HL-60 (cell line): Measurements from ENCODE around the gene CAMK1D.
"Not testable (repeated sequence)": the region's sequence is repeated elsewhere in the genome, so short reads cannot be mapped to it uniquely, and the experiment has no call there.

Experiments
- DNase-seq, 2 experiments: peaks; one replicate each; pipeline ENCODE4 v3.0.0-alpha.2; 2010 to 2020; ENCODE audit warnings: low read depth in 1 of 2, low spot score in 1 of 2
- H3K27ac ChIP-seq: fragments of 250-450 bp; sonication (Bioruptor Pico); replicated peaks from 2 replicates; pipeline ENCODE4 v1.5.1; 2020; ENCODE audit warnings: mild to moderate bottlenecking, moderate library complexity
- H3K27me3 ChIP-seq: fragments of 250-450 bp; sonication (Bioruptor Pico); 2 replicates; pipeline ENCODE4 v1.5.1; 2021; ENCODE audit warnings: mild to moderate bottlenecking, moderate library complexity; ENCODE audit not compliant: insufficient read depth, poor library complexity, severe bottlenecking
- H3K4me3 ChIP-seq: replicated peaks from 2 replicates; pipeline ENCODE4 v1.5.1; 2011; ENCODE audit warnings: mild to moderate bottlenecking, control low read depth, low read length; ENCODE audit not compliant: insufficient read depth
- CTCF ChIP-seq: IDR thresholded peaks from one replicate; pipeline ENCODE4 v1.5.1; 2011; ENCODE audit warnings: low read length, control low read depth, inconsistent platforms; ENCODE audit not compliant: insufficient read depth
- GABPA ChIP-seq: IDR thresholded peaks from 2 replicates; pipeline ENCODE4 v1.6.1; 2012; ENCODE audit warnings: low read depth
- POLR2AphosphoS5 ChIP-seq: IDR thresholded peaks from 2 replicates; pipeline ENCODE4 v1.6.1; 2012; ENCODE audit warnings: low read depth
- SPI1 ChIP-seq: IDR thresholded peaks from 2 replicates; pipeline ENCODE4 v1.6.1; 2012; ENCODE audit warnings: low read depth, mild to moderate bottlenecking, borderline replicate concordance
- TF ChIP-seq, protein P1 (sequence below): IDR thresholded peaks from 2 replicates; pipeline ENCODE4 v1.6.1; 2012; ENCODE audit warnings: low read depth; ENCODE audit not compliant: insufficient replicate concordance

Gene CAMK1D

GRCh38 chr10:12434277-12434676, 84.9 kb downstream of the CAMK1D start:
- Histone ChIP-seq H3K27me3 (no peaks in the 10 kb centered on the region), H3K27ac (no peak overlapping the region), H3K4me3 (no peak overlapping the region)
- no peak for DNase-seq
- TF ChIP-seq GABPA (no peak), SPI1 (no peak), POLR2AphosphoS5 (no peak), CTCF (no peak)
- TF ChIP-seq, protein P1, sequence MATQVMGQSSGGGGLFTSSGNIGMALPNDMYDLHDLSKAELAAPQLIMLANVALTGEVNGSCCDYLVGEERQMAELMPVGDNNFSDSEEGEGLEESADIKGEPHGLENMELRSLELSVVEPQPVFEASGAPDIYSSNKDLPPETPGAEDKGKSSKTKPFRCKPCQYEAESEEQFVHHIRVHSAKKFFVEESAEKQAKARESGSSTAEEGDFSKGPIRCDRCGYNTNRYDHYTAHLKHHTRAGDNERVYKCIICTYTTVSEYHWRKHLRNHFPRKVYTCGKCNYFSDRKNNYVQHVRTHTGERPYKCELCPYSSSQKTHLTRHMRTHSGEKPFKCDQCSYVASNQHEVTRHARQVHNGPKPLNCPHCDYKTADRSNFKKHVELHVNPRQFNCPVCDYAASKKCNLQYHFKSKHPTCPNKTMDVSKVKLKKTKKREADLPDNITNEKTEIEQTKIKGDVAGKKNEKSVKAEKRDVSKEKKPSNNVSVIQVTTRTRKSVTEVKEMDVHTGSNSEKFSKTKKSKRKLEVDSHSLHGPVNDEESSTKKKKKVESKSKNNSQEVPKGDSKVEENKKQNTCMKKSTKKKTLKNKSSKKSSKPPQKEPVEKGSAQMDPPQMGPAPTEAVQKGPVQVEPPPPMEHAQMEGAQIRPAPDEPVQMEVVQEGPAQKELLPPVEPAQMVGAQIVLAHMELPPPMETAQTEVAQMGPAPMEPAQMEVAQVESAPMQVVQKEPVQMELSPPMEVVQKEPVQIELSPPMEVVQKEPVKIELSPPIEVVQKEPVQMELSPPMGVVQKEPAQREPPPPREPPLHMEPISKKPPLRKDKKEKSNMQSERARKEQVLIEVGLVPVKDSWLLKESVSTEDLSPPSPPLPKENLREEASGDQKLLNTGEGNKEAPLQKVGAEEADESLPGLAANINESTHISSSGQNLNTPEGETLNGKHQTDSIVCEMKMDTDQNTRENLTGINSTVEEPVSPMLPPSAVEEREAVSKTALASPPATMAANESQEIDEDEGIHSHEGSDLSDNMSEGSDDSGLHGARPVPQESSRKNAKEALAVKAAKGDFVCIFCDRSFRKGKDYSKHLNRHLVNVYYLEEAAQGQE, result no peak

DNA sequence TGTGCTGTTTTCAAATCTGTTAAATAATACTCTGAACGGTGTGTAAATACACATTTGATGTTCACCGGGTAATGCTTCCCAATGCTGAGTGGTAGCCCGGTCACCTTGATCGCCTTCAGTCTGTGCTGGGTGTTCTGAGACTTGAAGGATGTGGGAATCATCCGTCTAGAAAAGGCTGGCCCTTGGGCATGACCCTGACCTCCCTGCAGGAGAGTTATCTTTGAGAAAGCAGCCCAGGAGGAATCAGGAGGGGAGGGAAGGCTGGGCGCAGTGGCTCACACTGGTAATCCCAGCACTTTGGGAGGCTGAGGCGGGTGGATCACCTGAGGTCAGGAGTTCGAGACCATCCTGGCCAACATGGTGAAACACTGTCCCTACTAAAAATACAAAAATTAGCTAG, 85.3 kb downstream of the CAMK1D start:
- not testable (repeated sequence) for H3K27ac ChIP-seq, DNase-seq, H3K4me3 ChIP-seq, H3K27me3 ChIP-seq

GRCh38 chr10:12435348-12435747, 86.0 kb downstream of the CAMK1D start:
- DNase-seq, result no peak
- no peak overlapping the region for H3K27ac ChIP-seq
- TF ChIP-seq SPI1 (no peak), GABPA (no peak), POLR2AphosphoS5 (no peak), CTCF (no peak)
- TF ChIP-seq, protein P1, result no peak

DNA sequence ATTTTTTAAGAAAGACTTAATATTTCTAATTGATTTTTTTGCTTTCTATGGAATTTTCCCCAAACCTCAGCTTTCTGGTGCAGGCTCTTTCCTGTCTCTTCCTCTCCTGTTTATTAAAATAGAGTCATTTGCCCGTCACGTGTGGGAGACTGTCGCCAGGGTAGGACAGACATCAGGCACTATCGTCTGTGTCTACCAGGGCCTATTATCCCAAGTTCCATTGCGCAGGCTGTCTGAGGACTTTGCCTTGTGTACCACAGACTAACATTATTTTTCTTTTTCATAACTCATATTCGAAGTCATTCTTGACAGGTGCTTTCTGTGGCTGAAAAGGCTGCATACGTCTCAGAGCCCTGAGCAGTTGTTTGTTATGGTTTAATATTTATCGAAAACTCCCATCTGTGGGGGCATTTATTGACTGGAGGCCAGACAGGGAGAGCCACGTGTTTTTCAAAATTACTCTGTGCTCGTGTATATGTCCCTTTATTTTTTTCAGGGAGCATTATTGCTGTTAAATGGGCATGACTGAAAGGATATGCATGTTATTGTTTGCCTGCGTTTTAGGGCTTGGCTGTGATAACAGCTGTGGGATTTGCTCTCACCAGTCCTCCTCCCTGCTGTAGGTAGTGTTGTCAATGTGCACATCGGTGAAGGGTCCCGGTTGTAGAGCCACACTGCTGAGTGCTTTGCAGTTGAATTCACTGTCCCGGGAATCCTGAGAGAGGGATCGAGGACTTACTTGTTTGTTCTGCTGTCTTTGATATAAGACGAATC, 89.8 kb downstream of the CAMK1D start:
- no peak for DNase-seq
- Histone ChIP-seq H3K27me3 (no peaks in the 10 kb centered on the region), H3K4me3 (no peak overlapping the region), H3K27ac (no peak overlapping the region)
- TF ChIP-seq SPI1 (no peak), GABPA (no peak), POLR2AphosphoS5 (no peak), CTCF (no peak)
- TF ChIP-seq, protein P1, result no peak

More at GRCh38 chr10:12435348-12435747, 86.0 kb downstream of the CAMK1D start:
- H3K27me3 ChIP-seq, result no peaks in the 10 kb centered on the region
- no peak overlapping the region for H3K4me3 ChIP-seq

DNA sequence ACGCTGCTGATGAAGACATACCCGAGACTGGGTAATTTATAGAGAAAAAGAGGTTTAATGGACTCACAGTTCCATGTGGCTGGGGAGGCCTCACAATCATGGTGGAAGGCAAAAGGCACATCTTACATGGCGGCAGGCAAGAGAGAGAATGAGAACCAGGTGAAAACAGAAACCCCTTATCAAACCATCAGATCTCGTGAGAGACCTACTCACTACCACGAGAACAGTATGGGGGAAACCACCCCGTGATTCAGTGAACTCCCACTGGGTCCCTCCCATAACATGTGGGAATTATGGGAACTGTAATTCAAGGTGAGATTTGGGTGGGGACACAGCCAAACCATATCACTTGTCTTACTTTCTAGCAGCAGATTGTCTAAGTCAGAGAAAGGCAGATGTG, 90.4 kb downstream of the CAMK1D start:
- not testable (repeated sequence) for H3K27me3 ChIP-seq, H3K4me3 ChIP-seq, DNase-seq, H3K27ac ChIP-seq
